ENCODE measurements around the gene DDTL. TPM values are rescaled to one million over a fixed set of nuclear protein-coding genes. Genes with fewer than 3 reads are reported as not detected.
A peak's percentile ranks its signal among the peaks of the same experiment; 100 is the strongest.
"Not testable (repeated sequence)": the region's sequence is repeated elsewhere in the genome, so short reads cannot be mapped to it uniquely, and the experiment has no call there.

Gene DDTL
- total RNA-seq, 3 donors from 2014 or later (not counting 1 experiment from before 2014, with no cell fraction given): 5.0 TPM; not detected in 2

DNA sequence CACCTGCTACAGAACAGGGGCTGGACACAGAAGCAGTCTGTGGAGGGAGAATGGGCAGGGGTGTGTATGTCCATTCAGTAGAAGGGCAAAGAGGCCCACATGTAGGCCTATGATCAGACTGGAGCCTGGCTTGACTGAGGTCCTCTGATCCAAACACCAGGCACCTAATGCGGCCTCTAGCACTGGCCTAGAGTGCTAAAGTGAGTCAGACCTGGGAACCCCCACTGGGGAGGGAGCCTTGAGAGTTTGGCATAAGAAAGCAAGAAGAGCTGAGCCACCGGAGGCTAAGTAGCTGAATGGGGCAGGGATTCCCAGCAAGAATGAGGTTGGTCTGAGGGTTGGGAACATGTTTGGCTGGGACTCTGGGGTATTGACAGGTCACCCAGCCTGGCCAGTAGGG, 15.3 kb upstream of the DDTL start:
- not testable (repeated sequence) for H3K4me3 ChIP-seq (ENCODE audit: low read length); H3K27ac Mint-ChIP-seq; H3K9me3 ChIP-seq (ENCODE audit: control insufficient read depth, insufficient read depth, low read length); H3K36me3 ChIP-seq (ENCODE audit: control insufficient read depth, insufficient read depth, low read length); H3K4me1 ChIP-seq (ENCODE audit: control insufficient read depth, insufficient read depth, low read length); H3K27me3 Mint-ChIP-seq (ENCODE audit: low read depth in 2 of 2); H3K4me1 Mint-ChIP-seq; H3K27me3 ChIP-seq (ENCODE audit: control insufficient read depth, insufficient read depth, low read length); H3K9me3 Mint-ChIP-seq; H3K4me3 Mint-ChIP-seq; H3K36me3 Mint-ChIP-seq; H3K27ac ChIP-seq (ENCODE audit: low read length); ATAC-seq
- intact Hi-C loops (cut with micrococcal nuclease): loop anchor here (10.0 kb wide), 1 partner anchor 573 kb away; no protein-coding TSS in a partner anchor
- 83% methylated on average over 2 of the region's 2 CpGs for WGBS (ENCODE audit: insufficient coverage)
- peak in 1 of 2 donors; percentile 0 for DNase-seq

DNA sequence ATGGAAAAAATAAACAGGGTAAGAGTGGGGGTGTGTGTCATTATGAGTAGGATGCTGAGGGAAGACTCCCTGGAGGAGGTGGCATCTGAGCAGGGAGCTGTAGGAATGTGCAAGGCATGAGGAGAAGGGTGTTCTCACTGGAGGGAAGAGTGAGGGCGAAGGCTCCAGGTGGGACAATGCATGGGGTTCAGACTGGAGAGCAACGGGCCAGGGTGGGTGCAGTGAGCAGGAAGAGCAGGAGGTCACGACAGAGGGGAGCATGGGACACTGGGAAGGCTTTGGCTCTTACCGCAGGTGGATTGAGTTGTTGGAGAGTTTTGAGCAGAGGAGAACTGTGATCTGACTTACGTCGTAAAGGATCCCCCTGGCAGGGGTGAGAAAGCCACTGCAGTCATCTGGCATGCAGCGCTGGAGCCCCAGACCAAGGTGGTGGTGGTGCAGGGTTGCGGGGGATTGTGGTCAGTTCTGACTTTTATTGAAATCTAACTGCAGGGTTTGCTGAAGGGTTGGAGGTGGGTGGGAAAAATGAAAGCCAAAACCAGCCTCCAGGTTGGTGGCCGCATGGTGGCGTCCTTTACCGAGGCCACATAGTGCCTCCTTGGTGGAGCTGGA, 13.8 kb upstream of the DDTL start:
- H3K36me3 Mint-ChIP-seq; H3K4me3 ChIP-seq (ENCODE audit: low read length); H3K27ac ChIP-seq (ENCODE audit: low read length); H3K27me3 ChIP-seq (ENCODE audit: control insufficient read depth, insufficient read depth, low read length); H3K4me3 Mint-ChIP-seq; H3K4me1 ChIP-seq (ENCODE audit: control insufficient read depth, insufficient read depth, low read length); H3K4me1 Mint-ChIP-seq; H3K36me3 ChIP-seq (ENCODE audit: control insufficient read depth, insufficient read depth, low read length); H3K9me3 ChIP-seq (ENCODE audit: control insufficient read depth, insufficient read depth, low read length); H3K27me3 Mint-ChIP-seq (ENCODE audit: low read depth in 2 of 2); H3K9me3 Mint-ChIP-seq; H3K27ac Mint-ChIP-seq: not testable (repeated sequence)
- 70% methylated on average over 10 of the region's 11 CpGs for WGBS (ENCODE audit: insufficient coverage)
- DNase-seq (peak in 1 of 2 donors; percentile 1), ATAC-seq (peak in 1 of 3 donors; percentile 60)
- intact Hi-C loops (cut with micrococcal nuclease): loop anchor here (10.0 kb wide), 1 partner anchor 572 kb away; no protein-coding TSS in a partner anchor

DNA sequence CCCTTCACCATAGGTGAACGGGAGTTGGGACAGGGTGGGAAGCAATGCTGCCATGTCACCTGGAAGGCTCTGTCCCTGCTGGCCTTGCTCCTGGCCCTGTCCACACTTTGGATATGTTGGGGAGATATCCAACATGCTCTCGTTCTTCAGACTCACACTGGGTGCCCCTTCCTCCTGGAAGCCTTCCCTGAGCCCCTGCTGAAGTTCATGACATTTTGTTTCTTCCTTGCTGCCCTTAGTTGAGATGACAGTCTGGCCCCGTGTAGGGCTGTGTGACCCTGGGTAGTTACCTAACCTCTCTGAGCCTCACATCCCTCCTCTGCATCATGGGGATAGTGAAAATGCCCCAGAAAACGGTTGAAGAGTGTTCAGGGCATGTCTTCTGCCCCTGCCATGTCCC, 13.2 kb upstream of the DDTL start:
- not testable (repeated sequence) for H3K27me3 Mint-ChIP-seq (ENCODE audit: low read depth in 2 of 2); H3K4me1 ChIP-seq (ENCODE audit: control insufficient read depth, insufficient read depth, low read length); ATAC-seq; H3K9me3 Mint-ChIP-seq; H3K4me3 Mint-ChIP-seq; H3K27me3 ChIP-seq (ENCODE audit: control insufficient read depth, insufficient read depth, low read length); H3K9me3 ChIP-seq (ENCODE audit: control insufficient read depth, insufficient read depth, low read length); H3K4me1 Mint-ChIP-seq; H3K36me3 ChIP-seq (ENCODE audit: control insufficient read depth, insufficient read depth, low read length); H3K27ac ChIP-seq (ENCODE audit: low read length); H3K27ac Mint-ChIP-seq; H3K4me3 ChIP-seq (ENCODE audit: low read length); H3K36me3 Mint-ChIP-seq
- 70% methylated on average over 4 of the region's 4 CpGs for WGBS (ENCODE audit: insufficient coverage)
- DNase-seq: peak in 1 of 2 donors; percentile 1
- intact Hi-C loops (cut with micrococcal nuclease): loop anchor here (10.0 kb wide), 1 partner anchor 571 kb away; no protein-coding TSS in a partner anchor

DNA sequence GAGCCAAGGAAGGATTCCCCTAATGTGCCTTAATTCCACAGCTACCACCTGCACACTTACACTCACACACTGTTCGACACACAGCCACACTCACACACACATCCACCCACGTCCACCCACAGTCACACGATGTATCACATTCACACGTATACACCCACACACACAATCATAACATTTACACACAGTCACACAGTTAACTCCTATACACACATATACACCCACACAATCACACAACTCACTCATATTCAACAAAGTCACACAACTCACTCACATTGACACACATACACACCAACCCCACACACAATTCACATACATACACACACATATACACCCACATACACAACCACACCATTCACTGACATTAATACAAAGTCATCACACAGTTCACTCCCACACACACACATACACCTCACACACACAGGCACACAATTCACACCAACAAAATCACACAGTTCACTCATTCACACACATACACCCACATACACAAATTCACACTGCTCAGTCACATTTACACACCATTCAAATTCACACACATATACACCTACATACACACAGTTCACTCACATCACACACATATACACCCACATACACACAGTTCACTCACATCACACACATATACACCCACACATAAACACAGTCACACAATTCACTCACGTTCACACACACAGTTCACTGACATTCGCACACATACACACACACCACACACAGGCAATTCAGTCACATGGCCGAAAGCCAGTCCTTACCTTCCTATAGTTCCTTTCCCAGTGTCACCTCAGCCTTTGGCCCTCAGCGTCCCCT, 12.3 kb upstream of the DDTL start:
- H3K9me3 ChIP-seq (ENCODE audit: control insufficient read depth, insufficient read depth, low read length); ATAC-seq; H3K36me3 ChIP-seq (ENCODE audit: control insufficient read depth, insufficient read depth, low read length); H3K27ac Mint-ChIP-seq; H3K27me3 ChIP-seq (ENCODE audit: control insufficient read depth, insufficient read depth, low read length); H3K9me3 Mint-ChIP-seq; H3K36me3 Mint-ChIP-seq; H3K4me3 ChIP-seq (ENCODE audit: low read length); H3K27ac ChIP-seq (ENCODE audit: low read length); H3K4me1 Mint-ChIP-seq; H3K27me3 Mint-ChIP-seq (ENCODE audit: low read depth in 2 of 2); H3K4me1 ChIP-seq (ENCODE audit: control insufficient read depth, insufficient read depth, low read length); H3K4me3 Mint-ChIP-seq: not testable (repeated sequence)
- intact Hi-C loops (cut with micrococcal nuclease): loop anchor here (10.0 kb wide), 1 partner anchor 570 kb away; no protein-coding TSS in a partner anchor
- peak in 1 of 2 donors; percentile 1 for DNase-seq
- WGBS (ENCODE audit: insufficient coverage): 80% methylated on average over 8 of the region's 8 CpGs

DNA sequence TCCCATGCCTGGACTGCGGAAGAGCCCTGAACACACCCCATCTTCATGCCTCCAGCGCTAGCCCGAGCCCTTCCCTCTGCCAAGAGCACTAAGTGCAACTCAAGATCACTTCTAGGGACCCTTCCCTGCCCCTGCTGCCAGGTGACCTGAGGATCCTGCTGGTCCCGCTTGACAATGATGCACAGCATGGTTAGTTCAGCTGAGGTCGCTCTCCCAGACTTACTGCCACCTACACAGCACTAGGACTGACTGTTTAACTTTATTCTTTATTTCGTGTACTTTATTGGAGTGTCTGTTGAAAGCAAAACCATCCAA, 11.7 kb upstream of the DDTL start:
- not testable (repeated sequence) for H3K36me3 Mint-ChIP-seq; H3K4me3 ChIP-seq (ENCODE audit: low read length); H3K9me3 ChIP-seq (ENCODE audit: control insufficient read depth, insufficient read depth, low read length); H3K4me1 Mint-ChIP-seq; H3K27me3 ChIP-seq (ENCODE audit: control insufficient read depth, insufficient read depth, low read length); ATAC-seq; H3K4me1 ChIP-seq (ENCODE audit: control insufficient read depth, insufficient read depth, low read length); H3K27me3 Mint-ChIP-seq (ENCODE audit: low read depth in 2 of 2); DNase-seq; H3K4me3 Mint-ChIP-seq; H3K9me3 Mint-ChIP-seq; H3K36me3 ChIP-seq (ENCODE audit: control insufficient read depth, insufficient read depth, low read length); H3K27ac ChIP-seq (ENCODE audit: low read length); H3K27ac Mint-ChIP-seq
- 93% methylated on average over 5 of the region's 6 CpGs for WGBS (ENCODE audit: insufficient coverage)
- intact Hi-C loops (cut with micrococcal nuclease): loop anchor here (10.0 kb wide), 1 partner anchor 570 kb away; no protein-coding TSS in a partner anchor

DNA sequence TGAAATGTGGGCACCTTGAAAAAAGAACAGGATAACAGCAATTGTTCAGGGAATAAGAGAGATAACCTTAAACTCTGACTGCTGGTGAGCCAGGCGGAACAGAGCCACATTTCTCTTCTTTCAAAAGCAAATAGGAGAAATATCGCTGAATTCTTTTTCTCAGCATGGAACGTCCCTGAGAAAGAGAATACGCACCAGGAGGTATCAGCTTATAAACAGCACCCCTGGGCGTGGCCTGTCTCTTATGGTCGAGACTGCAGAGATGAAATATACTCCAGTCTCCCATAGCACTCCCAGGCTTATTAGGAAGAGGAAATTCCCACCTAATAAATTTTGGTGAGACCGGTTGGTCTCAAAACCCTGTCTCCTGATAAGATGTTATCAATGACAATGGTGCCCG, 10.8 kb upstream of the DDTL start:
- not testable (repeated sequence) for H3K36me3 Mint-ChIP-seq; DNase-seq; H3K4me3 ChIP-seq (ENCODE audit: low read length); H3K4me1 ChIP-seq (ENCODE audit: control insufficient read depth, insufficient read depth, low read length); ATAC-seq; H3K27ac Mint-ChIP-seq; H3K27me3 Mint-ChIP-seq (ENCODE audit: low read depth in 2 of 2); H3K9me3 Mint-ChIP-seq; H3K27ac ChIP-seq (ENCODE audit: low read length); H3K4me3 Mint-ChIP-seq; H3K27me3 ChIP-seq (ENCODE audit: control insufficient read depth, insufficient read depth, low read length); H3K9me3 ChIP-seq (ENCODE audit: control insufficient read depth, insufficient read depth, low read length); H3K36me3 ChIP-seq (ENCODE audit: control insufficient read depth, insufficient read depth, low read length); H3K4me1 Mint-ChIP-seq
- intact Hi-C loops (cut with micrococcal nuclease): loop anchor here (10.0 kb wide), 1 partner anchor 569 kb away; no protein-coding TSS in a partner anchor
- 89% methylated on average over 5 of the region's 8 CpGs for WGBS (ENCODE audit: insufficient coverage)
